ENCODE results near the gene HOMER2.

DNA sequence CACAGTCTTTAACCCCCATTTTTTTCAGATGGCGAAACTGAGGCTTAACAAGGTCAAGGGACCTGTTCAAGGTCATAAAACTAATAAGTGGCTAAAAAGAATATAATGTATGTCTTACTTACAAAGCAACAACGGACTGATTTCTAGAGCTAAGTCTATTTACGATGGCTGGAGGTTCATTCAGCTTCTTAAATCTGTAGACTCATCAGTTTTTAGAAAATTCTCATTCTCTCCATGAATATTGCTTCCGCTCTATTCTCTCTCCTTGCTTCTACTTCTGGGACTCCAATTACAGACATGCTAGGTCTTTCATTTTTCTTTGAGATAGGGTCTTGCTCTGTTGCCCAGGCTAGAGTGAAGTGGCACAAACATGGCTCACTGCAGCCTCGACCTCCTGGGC is 74.2 kb downstream of the HOMER2 start:
- TF ChIP-seq CTCF (IDR thresholded peaks at IDR 0.05) (no peak), POLR2A (IDR thresholded peaks at IDR 0.05) (no peak)
